ENCODE results near the gene FRMPD4.

DNA sequence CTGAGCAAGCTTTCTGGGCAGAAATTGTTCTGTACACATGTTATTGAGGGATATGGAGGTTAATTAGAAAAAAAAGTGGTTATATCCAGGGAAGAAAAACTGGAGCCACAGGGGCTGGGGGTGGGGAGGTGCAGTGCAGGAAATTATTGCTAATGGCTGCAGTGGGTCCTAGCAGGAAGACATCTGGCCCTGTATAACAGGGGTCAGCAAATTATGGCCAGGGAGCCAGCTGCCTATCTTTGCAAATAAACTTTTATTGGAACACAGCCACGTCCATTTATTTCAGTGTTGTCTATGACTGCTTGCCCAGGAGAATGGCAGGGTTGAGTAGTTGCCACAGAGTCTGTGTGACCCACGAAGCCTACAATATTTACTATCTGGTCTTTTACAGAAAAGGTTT is 629.6 kb downstream of the FRMPD4 start:
- TF ChIP-seq, protein P1, sequence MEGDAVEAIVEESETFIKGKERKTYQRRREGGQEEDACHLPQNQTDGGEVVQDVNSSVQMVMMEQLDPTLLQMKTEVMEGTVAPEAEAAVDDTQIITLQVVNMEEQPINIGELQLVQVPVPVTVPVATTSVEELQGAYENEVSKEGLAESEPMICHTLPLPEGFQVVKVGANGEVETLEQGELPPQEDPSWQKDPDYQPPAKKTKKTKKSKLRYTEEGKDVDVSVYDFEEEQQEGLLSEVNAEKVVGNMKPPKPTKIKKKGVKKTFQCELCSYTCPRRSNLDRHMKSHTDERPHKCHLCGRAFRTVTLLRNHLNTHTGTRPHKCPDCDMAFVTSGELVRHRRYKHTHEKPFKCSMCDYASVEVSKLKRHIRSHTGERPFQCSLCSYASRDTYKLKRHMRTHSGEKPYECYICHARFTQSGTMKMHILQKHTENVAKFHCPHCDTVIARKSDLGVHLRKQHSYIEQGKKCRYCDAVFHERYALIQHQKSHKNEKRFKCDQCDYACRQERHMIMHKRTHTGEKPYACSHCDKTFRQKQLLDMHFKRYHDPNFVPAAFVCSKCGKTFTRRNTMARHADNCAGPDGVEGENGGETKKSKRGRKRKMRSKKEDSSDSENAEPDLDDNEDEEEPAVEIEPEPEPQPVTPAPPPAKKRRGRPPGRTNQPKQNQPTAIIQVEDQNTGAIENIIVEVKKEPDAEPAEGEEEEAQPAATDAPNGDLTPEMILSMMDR (conservative IDR thresholded peaks at IDR 0.05) = no peak
- no peak for TF ChIP-seq ZFX (IDR thresholded peaks at IDR 0.05)
